Stimulated activated CD8-positive, alpha-beta memory T cell treated with anti-CD3 and anti-CD28 coated beads, Interleukin-15, amount 100 ng/mL, for 1 hour (primary cell): ENCODE measurements around the gene ADNP.

Experiments
- DNase-seq: peaks from one replicate; pipeline ENCODE4 v3.0.0-alpha.2; 2020; ENCODE audit warnings: low read depth

Gene ADNP

DNA sequence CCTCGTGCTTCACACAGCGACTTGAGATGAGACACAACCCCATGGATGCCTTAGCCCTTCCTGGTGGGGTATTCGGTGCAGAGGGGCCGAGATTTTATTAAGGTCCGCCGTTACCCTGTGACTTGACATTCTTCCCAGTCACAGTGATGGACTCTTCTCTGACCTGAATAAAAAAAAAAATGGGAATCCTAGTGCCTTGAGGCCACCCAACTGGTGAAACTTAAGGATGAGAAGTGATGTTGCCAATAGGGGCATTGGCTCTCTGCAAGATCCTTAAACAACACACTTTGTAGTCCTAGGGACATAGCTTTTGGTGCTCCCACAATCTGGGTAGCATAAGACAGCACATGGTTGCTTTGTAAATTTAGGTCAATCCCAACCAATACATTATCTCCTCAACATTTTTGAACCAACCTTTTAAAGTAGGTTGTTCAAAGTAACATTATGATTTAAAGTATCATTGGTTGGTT lies 814 bp upstream of the ADNP start:
- DNase-seq, result no peak

DNA sequence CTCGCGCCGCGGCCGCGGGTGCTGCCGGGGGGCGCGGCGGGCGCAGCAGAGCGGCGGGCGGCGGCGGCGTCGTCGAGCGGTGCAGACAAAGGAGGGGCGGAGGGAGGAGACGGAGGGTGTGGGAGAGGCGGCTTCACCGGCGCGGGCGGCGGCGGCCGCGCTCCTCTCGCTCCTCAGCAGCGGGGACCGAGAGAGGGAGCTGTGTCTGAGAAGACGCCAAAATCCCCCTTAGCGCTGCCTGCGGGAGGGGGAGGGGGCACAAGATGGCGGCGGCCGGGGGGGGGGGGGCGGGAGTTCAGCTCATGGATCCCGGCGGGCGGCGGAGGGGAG lies 296 bp downstream of the ADNP start:
- DNase-seq, result no peak

DNA sequence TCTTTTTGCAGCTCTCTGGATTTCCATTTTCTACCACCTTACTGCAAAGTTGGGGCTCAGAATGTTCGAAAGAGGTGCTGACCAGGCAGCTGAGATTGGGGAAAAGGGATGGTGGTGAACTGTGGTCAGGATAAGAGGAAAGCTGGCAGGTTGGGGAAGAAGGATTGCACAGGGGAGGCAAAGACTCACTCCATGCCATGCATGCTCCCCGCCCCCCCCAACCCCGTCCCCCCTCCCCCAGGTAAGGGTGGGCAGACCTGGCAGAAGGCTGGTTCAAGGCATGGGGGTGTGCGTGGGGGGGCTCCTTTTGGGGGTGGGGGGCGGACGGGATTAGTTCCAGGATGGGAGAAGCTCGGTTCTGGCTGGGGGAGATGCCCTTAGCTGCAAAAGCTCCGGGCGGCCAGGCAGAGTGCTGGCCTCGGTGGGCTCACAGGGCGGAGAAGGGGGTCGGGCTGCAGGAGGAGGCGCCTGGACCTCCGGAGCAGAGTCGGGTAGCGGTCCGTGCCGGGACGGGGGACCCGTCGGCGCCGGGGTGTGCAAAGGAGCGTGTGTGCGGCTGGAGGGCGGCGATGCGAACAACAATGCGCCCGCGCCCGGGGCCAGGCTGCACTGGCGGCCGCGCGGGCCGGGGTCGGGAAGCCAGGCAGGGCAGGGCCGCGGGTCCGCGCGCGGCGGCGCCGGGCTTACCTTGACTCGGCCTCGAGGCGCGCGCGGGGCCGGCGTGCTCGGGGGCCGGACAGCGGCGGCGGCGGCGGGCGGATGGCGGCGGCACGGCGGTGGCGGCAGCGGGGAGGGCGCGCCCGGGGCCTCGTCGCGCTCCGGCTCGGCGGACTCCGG lies 880 bp downstream of the ADNP start:
- no peak for DNase-seq

DNA sequence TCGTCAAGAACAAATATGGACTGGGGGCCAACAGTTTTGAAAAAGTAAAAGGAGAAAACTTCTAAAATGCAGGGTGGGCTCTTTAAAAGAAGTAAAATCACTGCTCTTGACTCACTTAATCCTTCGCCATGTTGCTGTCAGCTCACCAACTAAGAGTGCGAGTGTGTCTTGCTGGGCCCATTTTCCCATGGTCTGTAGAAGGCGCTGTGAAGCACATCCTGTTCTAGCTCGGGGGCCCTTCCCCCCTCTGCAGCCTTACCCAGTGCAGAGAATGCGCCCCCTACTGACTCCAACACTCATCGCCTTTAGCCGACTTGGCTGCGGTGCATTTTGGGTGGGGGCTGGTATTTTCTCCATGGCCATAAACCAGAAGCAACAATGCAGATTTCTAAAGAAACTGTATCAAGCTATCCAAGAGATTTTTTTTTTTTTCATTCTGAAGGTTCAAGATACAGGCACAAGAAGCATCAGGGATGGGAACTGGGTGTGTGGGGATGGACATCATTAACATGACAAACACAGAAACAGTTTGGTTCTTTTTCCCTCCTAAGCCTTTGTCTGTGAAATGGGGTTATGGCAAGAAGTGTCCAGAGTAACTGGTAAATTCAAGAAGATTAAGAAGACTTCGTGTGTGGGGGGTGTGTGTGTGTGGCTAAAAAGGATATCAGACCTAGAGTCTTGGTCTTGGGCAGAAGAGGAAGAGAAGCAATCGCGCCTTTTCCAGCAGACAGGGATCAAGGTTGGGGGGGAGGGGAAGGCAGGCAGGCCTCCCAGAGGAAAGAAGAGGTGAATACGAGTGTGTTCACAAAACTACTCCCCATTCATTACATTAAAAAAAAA lies 1.7 kb downstream of the ADNP start:
- peak; percentile 80 for DNase-seq

DNA sequence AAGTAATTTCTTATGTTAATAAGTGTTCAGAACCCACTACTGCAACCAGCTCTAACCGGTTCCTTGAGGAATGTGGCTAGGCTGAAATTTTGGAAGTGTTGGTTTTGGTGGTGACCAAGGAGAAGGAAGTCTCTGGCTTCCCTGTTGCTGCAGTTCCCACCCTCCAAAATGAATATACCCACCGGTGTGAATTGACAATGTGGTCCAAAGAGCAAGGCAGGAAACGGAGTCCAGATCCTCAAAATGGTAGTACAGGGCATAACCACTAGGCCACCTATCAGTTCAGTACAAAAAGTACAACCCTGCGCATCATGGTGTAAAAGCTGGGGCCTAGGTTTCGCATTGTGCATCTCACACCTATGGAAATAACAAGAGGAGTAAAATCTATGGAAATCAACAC lies 2.8 kb downstream of the ADNP start:
- no peak for DNase-seq

DNA sequence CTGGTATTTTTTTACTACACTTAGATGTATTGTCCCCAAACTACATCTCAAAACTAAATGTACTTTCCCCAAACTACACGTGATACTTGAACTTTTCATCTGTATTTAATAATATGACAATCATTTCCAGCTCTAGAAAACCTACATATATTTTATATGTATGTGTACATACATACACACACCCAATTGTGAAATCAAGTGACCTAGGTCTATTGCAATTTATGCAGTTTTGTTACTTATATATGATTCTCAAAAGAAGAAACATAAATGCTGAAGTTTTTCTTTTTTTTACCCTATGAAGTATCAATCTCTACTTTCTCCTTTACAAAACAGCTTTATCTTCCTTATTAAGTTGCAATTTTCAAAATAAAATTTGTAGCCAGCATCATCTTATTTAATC lies 4.7 kb downstream of the ADNP start:
- DNase-seq, result no peak

DNA sequence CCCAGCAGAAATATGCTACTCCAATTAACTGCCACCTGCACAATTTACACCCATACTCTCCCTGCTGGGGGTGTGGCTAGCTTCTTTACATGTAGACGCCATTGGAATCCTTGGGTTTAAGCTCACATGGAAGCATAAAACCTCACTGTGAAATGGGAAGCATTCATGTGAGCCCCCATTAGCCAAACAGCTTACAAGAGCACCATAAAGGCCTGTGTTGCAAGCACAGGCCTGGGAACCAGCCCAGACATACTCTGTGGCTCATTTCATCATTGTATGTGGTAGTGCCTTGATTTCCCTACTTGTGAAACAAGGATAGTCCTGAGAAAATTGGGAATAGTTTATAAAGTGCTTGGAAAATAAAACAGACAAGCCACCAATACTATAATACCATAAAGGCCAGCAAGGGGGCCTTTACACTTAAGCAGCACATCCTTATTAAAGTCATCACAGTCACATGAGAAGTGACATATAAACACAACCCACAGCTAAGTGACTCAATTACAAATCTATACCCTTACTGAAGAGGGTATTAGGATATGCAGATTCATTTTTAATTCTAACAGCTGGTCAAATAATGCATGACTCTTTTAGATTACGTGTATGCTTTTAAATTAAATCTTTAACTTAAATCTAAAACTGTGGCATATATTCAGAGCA lies 6.8 kb downstream of the ADNP start:
- no peak for DNase-seq

DNA sequence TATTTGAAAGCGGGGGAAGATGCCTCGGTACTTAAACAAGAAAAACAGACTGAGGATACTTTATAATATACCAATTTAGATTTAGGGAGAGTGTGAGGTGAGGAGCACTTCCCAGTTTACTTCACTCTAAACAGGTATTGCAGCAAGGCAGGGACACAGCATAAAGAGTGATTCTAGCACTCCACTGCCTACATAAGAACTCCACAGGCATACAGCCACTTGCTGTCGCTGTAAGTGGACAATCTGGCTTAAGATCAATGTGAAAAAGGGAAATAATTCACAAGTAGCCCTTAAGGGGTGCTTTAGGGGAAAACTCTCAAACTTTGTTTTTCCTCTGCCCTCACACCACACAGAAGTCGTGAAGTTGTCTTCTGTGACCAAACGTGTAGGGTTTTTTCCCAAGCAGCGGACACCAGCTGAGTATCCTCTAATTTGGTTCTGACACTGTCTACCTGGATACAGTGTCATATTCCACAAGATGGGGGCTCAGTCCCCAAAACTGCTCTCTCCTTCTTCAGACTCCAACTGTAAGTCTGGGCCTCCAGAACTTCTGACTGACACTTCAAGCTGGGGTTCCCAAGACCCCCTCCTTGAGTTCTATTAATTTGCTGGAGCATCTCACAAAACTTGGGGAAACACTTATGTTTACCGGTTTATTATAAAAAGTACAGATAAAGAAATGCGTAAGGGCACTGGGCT lies 9.3 kb downstream of the ADNP start:
- DNase-seq, result no peak

- no peak for DNase-seq
Observed at GRCh38 chr20:50920997-50921396, 10.2 kb downstream of the ADNP start.

DNA sequence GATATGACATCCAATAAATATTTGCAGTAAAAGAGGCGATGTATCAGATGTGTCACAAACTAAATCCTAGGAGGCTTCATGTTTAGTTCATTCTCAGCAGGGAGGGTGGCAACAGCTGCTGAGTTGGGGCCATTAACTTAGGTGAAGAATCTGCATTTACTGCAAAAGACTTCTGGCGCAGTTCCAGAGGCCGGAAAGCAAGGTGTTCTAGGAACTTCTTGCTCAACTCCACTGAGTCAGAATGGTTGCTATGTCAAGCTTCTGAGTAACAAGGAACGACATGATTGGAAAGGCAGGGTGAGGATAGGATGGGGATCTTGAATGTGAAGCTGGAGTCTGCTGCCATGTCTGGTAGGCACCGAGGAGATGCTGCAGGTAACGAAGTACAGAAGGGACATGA lies 11.7 kb downstream of the ADNP start:
- no peak for DNase-seq

DNA sequence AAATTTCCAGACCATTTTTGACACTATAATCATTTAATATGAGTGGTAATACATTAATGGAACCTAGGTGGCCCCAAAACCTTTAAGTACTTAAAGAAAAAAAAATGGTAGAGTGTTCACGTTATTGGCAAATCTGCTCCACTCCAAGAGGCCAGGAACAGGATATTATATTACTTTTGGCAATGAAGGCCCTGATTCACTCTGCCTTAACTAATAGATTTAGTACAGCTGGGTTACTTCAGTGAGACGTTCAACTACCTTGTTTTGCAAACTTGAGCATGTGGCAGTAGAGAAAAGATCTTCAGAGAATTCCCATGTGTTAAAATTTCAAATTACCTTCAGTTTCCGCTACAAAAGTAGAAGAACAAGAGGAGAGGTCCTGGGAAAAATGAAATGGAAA lies 12.8 kb downstream of the ADNP start:
- DNase-seq, result no peak

DNA sequence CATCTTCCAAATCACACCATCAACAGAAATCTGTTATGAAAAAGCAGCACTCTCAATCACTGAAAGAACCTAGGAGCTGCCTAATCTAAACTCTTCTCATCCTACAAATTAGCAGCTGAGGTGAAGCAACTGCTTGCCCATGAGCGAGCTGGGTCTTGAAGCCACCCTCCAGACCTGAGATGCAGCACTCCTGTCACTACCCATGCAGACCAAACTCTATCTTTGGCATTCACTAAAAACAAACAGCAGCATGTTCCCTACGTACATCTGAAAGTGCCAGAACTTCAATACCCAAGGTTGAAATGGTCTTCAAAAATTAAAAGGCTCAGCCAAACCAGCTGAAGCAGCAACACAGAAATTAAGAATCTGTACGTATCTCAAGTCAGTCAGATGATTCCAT lies 14.3 kb downstream of the ADNP start:
- DNase-seq, result no peak

GRCh38 chr20:50916257-50916656 lies 15.0 kb downstream of the ADNP start:
- no peak for DNase-seq

- no peak for DNase-seq
Observed at GRCh38 chr20:50915424-50915823, 15.8 kb downstream of the ADNP start.

- DNase-seq, result no peak
Observed at GRCh38 chr20:50913690-50914375, 17.4 kb downstream of the ADNP start.

- DNase-seq, result no peak
Observed at GRCh38 chr20:50911716-50912115, 19.5 kb downstream of the ADNP start.

- no peak for DNase-seq
Observed at GRCh38 chr20:50911030-50911429, 20.2 kb downstream of the ADNP start.

- DNase-seq, result no peak
Observed at GRCh38 chr20:50909413-50909812, 21.8 kb downstream of the ADNP start.

GRCh38 chr20:50904067-50904570 lies 27.1 kb downstream of the ADNP start:
- DNase-seq, result no peak

DNA sequence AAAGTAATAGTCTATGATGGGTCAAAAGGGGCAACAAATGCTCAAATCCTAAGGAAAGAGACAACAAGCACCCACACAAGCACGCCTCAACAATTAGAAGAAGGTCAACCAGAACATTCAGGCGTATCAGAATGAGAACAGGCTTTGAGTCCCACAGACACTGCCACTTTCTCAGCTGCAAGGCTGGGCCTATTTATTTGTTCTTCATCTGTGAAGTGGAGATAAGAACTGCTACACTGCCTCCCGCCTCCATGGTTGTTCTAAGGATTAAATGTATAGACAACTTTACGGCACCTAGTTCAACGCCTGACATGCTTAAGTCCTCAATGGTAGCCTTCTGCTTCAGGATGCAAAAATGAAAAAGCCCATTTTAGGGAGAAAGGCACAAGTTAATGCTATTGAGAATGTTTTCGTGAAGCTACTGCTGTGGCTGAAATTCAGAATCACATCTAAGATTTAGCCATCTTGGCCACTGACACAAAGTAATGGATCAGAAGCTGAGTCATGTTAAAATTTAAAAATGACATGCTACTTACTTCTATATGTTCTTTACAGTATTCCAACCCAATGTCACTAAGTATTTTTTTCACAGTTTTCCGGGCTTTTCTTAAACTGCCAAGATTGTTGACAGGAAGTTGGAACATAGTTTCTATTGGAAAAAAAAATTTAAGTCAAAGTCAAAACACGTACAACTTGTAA lies 27.7 kb downstream of the ADNP start:
- no peak for DNase-seq

GRCh38 chr20:50901301-50901700 lies 29.9 kb downstream of the ADNP start:
- DNase-seq, result no peak
